ENCODE measurements around the gene FAAP20. TPM values are rescaled to one million over a fixed set of nuclear protein-coding genes. Genes with fewer than 3 reads are reported as not detected.

The FAAP20 gene
- total and polyA plus RNA-seq, 2 of the 8 experiments (the other 6 are each of a cell fraction or from before 2014, with no cell fraction given): 58.4 to 99.8 TPM

- peak overlapping the region; percentile 82; the same call in 1 of the 2 replicates for H2AK5ac ChIP-seq (ENCODE audit: low read depth, low read length)
- no peak overlapping the region for H4K5ac ChIP-seq (ENCODE audit: insufficient read length, low read depth, low read length)
- no peak overlapping the region for H3K4ac ChIP-seq (replicated peaks; ENCODE audit: insufficient read length, low read depth, low read length)
- H4K8ac ChIP-seq (ENCODE audit: extremely low read depth, insufficient read depth, low read length): no peak overlapping the region
- peaks cover 40 to 47% of the 10 kb centered on the region in 2 experiments for H4K20me1 ChIP-seq (replicated peaks in 1 of 2; ENCODE audit: control insufficient read depth in 1 of 2, insufficient read depth in 2 of 2, low read length in 2 of 2)
- H3K23ac ChIP-seq (ENCODE audit: insufficient read length): no peak overlapping the region
- H2BK15ac ChIP-seq (ENCODE audit: low read length): no peak overlapping the region
- no peak overlapping the region for H3K14ac ChIP-seq (ENCODE audit: insufficient read length)
- no peak overlapping the region for H2BK20ac ChIP-seq (ENCODE audit: low read length)
- H2AFZ ChIP-seq (ENCODE audit: low read length): no peak overlapping the region
- no peaks in the 10 kb centered on the region for H3K27me3 ChIP-seq (replicated peaks in 1 of 4; ENCODE audit: control insufficient read depth in 3 of 4, extremely low read depth in 1 of 4, insufficient read depth in 3 of 4, low read length in 3 of 4)
- no peak overlapping the region for H2BK5ac ChIP-seq (ENCODE audit: low read depth, low read length)
- H3K9me3 ChIP-seq (ENCODE audit: insufficient read depth in 2 of 2, low read depth in 1 of 2, low read length in 1 of 2): no peaks in the 10 kb centered on the region
- peaks cover 29% of the 10 kb centered on the region for H3K23me2 ChIP-seq (ENCODE audit: low read depth, low read length)
- H3K9ac ChIP-seq (replicated peaks in 1 of 4; ENCODE audit: extremely low read depth in 1 of 4, low read depth in 3 of 4, low read length in 3 of 4): peak overlapping the region; percentile 71 to 79 (median 78)
- H2BK120ac ChIP-seq (replicated peaks; ENCODE audit: low read depth, low read length): no peak overlapping the region
- no peaks in the 10 kb centered on the region for H3K36me3 ChIP-seq (ENCODE audit: control insufficient read depth in 2 of 4, insufficient read depth in 4 of 4, low read length in 3 of 4)
- peaks cover 0 to 43% (median 25%) of the 10 kb centered on the region in 4 experiments; a peak in 6 of 7 replicates for H3K4me1 ChIP-seq (replicated peaks in 1 of 4; ENCODE audit: control insufficient read depth in 3 of 4, insufficient read depth in 4 of 4, low read length in 3 of 4)
- H2BK12ac ChIP-seq (ENCODE audit: low read depth, low read length): no peak overlapping the region
- peaks cover 15% of the 10 kb centered on the region for H3K79me1 ChIP-seq (ENCODE audit: low read depth, low read length)
- DNase-seq (ENCODE audit: low read depth in 1 of 2, low spot score in 2 of 2) (no peak), FAIRE-seq (no peak)
- 3% methylated on average over 17 of the region's 50 CpGs; no CpG with 5 or more reads in 1 of the 2 experiments for WGBS, 2 experiments (ENCODE audit: extremely low coverage in 1 of 2, insufficient coverage in 1 of 2, insufficient read length in 1 of 2, insufficient replicate concordance in 2 of 2, low coverage in 1 of 2, low lambda C conversion rate in 2 of 2, missing lambda C conversion rate in 1 of 2)
- TF ChIP-seq EP300 (IDR thresholded peaks at IDR 0.05; ENCODE audit: borderline replicate concordance in 1 of 2, low read depth in 2 of 2, low read length in 2 of 2): no peak
- no peak for TF ChIP-seq YY1 (IDR thresholded peaks at IDR 0.05; ENCODE audit: low read depth, low read length)
- TF ChIP-seq MAFK (IDR thresholded peaks at IDR 0.05; ENCODE audit: low read depth, low read length): no peak
- H3K56ac ChIP-seq (replicated peaks; ENCODE audit: insufficient read length, low read depth, low read length): no peak overlapping the region
- peak overlapping the region; percentile 72 to 83 (median 80) for H3K4me3 ChIP-seq (ENCODE audit: extremely low read depth in 1 of 4, insufficient read depth in 2 of 4, low read depth in 3 of 4, low read length in 4 of 4)
- peak overlapping the region; percentile 93; the same call in 1 of the 2 replicates for H3K18ac ChIP-seq (ENCODE audit: extremely low read depth, low read length)
- no peak overlapping the region for H3K27ac ChIP-seq (ENCODE audit: low read depth, low read length)
- peaks cover 41 to 51% of the 10 kb centered on the region in 2 experiments for H3K79me2 ChIP-seq (ENCODE audit: control insufficient read depth in 1 of 2, insufficient read depth in 2 of 2, low read length in 2 of 2)
- H4K91ac ChIP-seq (replicated peaks; ENCODE audit: insufficient read length, low read length): no peak overlapping the region
- H3K4me2 ChIP-seq (ENCODE audit: insufficient read depth in 1 of 2, low read depth in 2 of 2, low read length in 2 of 2): peak overlapping the region; percentile 78 to 96
- CTCF ChIA-PET (ENCODE audit: partially characterized antibody): interaction anchor here (0.6 to 2.8 kb wide), 11 partner anchors 17 to 1013 kb away, joined by 3 to 16 read pairs (median 4); no protein-coding TSS in a partner anchor
- POLR2A ChIA-PET (ENCODE audit: partially characterized antibody): interaction anchor here (1.0 to 2.8 kb wide), 22 partner anchors 7 to 153 kb away, joined by 3 to 34 read pairs (median 4); no protein-coding TSS in a partner anchor
Observed at GRCh38 chr1:2228694-2229036, 34.1 kb upstream of the FAAP20 start.

Data from H1 (cell line).